Pancreas (tissue), 10 donors: ENCODE data around the gene TACR2. TPM values are rescaled to one million over a fixed set of nuclear protein-coding genes. Genes with fewer than 3 reads are reported as not detected.

Experiments used
- ATAC-seq, 4 donors: fragments of 200-7000 bp; cut with Tn5 transposase; one replicate each; pipeline versions ENCODE4 v1.8.0 to v1.9.1; 2020; ENCODE audit warnings: mild to moderate bottlenecking in 4 of 4, moderate library complexity in 4 of 4
- DNase-seq, 6 donors: peaks; one replicate each; pipeline ENCODE4 v3.0.0-alpha.2; 2020
- FAIRE-seq: peaks from 2 replicates; lab custom pipeline; 2012; peaks lifted over from hg19 to GRCh38; lab: Jason Lieb, UNC
- H3K27ac ChIP-seq, 4 donors: fragments of 200-600 bp; sonication (generic); 1 replicate in 3 of 4; 2 replicates in 1 of 4; pipeline versions ENCODE4 v1.5.0 to v1.8.0; 2020
- H3K27me3 ChIP-seq, 4 donors: fragments of 200-600 bp; one replicate each; pipeline ENCODE4 v1.8.0; 2021
- H3K36me3 ChIP-seq, 3 donors: fragments of 200-600 bp; sonication (generic) in 1 of 3; one replicate each; pipeline versions ENCODE4 v1.5.0 to v1.8.0; 2020 to 2021
- H3K4me1 ChIP-seq, 3 donors: fragments of 200-600 bp; one replicate each; pipeline ENCODE4 v1.8.0; 2021
- H3K4me3 ChIP-seq, 4 donors: fragments of 200-600 bp; sonication (generic) in 2 of 4; one replicate each; pipeline versions ENCODE4 v1.5.0 to v1.8.0; 2020 to 2021
- H3K9me3 ChIP-seq, 4 donors: fragments of 200-600 bp; one replicate each; pipeline ENCODE4 v1.8.0; 2021
- CTCF ChIP-seq, 4 donors: fragments of 200-600 bp; sonication (generic) in 3 of 4; IDR thresholded peaks; one replicate each; pipeline versions ENCODE4 v1.5.0 to v1.8.0; 2021; ENCODE audit warnings: antibody characterized with exemption in 4 of 4
- WGBS, 2 donors: extraction: QIAGEN DNeasy Blood & Tissue Kit; methylation state at CpG; one replicate each; pipeline ENCODE4 v1.1.7; 2013; 5-methylcytosine and 5-hydroxymethylcytosine counted together
- intact Hi-C, 3 donors: fragments of 100-400 bp; cut with DNase I; formaldehyde crosslinking; loops; one replicate each; pipeline versions ENCODE4 v1.11.1 to v1.14.2; 2022
- polyA plus RNA-seq, 2 donors: library from polyadenylated mRNA; stranded (reverse); fragments of 200-250 nt; gene quantifications; one replicate each; pipeline ENCODE4 v1.2.3, GENCODE V29; 2013
- total RNA-seq, 6 donors: library from RNA; stranded (reverse); fragmentation: NEBNext Ultra II Directional in 4 of 6; extraction: Animal tissue kit (Norgen Biotek cat#: 25700) in 4 of 6; gene quantifications; one replicate each; pipeline versions ENCODE4 v1.2.1 to v1.2.4, GENCODE V29; 2021 to 2023
- donor health status: healthy with polysubstance abuse.
- donor health status: DM: no; HTN: no; CAD: no; lungs with moderate emphysema.
- donor health status: DM: no; HTN: no; CAD: no.
- donor health status: control.
- donor health status: control.
- donor health status: Bipolar disorder and iron deficiency.
- donor health status: DM: yes; HTN: yes; CAD: no.
- donor health status: DM: no; HTN: no; CAD: no.
- donor health status: DM: no; HTN: no; CAD: no.
- donor health status: DM: yes; HTN: yes; CAD: no.

Gene TACR2
- total and polyA plus RNA-seq, 8 donors, result 0.12 to 0.28 (median 0.15) TPM; not detected in 2

GRCh38 chr10:69415049-69415448, 1.7 kb downstream of the TACR2 start:
- Histone ChIP-seq H3K4me1 (no peaks in the 10 kb centered on the region), H3K36me3 (no peaks in the 10 kb centered on the region), H3K27ac (no peak overlapping the region), H3K27me3 (no peaks in the 10 kb centered on the region), H3K4me3 (no peak overlapping the region), H3K9me3 (no peaks in the 10 kb centered on the region)
- no peak for ATAC-seq
- 73 to 79% methylated on average over 13 of the region's 13 CpGs for WGBS, 2 donors
- no peak for FAIRE-seq
- no peak for DNase-seq
- intact Hi-C loops, result loop anchor here in 2 of 3 donors (5.0 to 10.0 kb wide), 2 partner anchors 217 to 220 kb away; partner anchors contain the start of gene FAM241B (in 2 of the 2)
- no peak for TF ChIP-seq CTCF (IDR thresholded peaks at IDR 0.05)

- H3K27ac ChIP-seq, result no peak overlapping the region
- 76 to 84% methylated on average over 20 of the region's 20 CpGs for WGBS, 2 donors
- ATAC-seq (no peak), DNase-seq (no peak), FAIRE-seq (no peak)
- no peak for TF ChIP-seq CTCF (IDR thresholded peaks at IDR 0.05)
- intact Hi-C loops, result loop anchor here in 2 of 3 donors (5.0 to 10.0 kb wide), 3 partner anchors 88 to 220 kb away; partner anchors contain the start of gene FAM241B (in 2 of the 2)
- no peaks in the 10 kb centered on the region for H3K9me3 ChIP-seq
- H3K4me1 ChIP-seq, result peaks cover 0 to under 1% (median 0%) of the 10 kb centered on the region in 3 donors
- H3K36me3 ChIP-seq, result no peaks in the 10 kb centered on the region
- no peaks in the 10 kb centered on the region for H3K27me3 ChIP-seq
- H3K4me3 ChIP-seq, result no peak overlapping the region
Measured at GRCh38 chr10:69414036-69415018, 2.4 kb downstream of the TACR2 start.

GRCh38 chr10:69413221-69413865, 3.4 kb downstream of the TACR2 start:
- intact Hi-C loops, result loop anchor here in 1 of 3 donors (5.0 to 10.0 kb wide), 2 partner anchors 89 to 221 kb away; partner anchors contain the start of gene FAM241B
- Histone ChIP-seq H3K4me3 (no peak overlapping the region), H3K27ac (no peak overlapping the region), H3K36me3 (no peaks in the 10 kb centered on the region), H3K27me3 (no peaks in the 10 kb centered on the region), H3K4me1 (peaks cover 0 to 4% (median 4%) of the 10 kb centered on the region in 3 donors), H3K9me3 (no peaks in the 10 kb centered on the region)
- WGBS, 2 donors, result 12 to 19% methylated on average over 13 of the region's 13 CpGs
- peak in 2 of 4 donors; percentile 7 to 13 for TF ChIP-seq CTCF (IDR thresholded peaks at IDR 0.05)
- ATAC-seq, result peak in 2 of 4 donors; percentile 18 to 19
- peak in 2 of 6 donors; percentile 35 to 40 for DNase-seq
- no peak for FAIRE-seq

- intact Hi-C loops, result loop anchor here in 1 of 3 donors (5.0 to 10.0 kb wide), 2 partner anchors 90 to 222 kb away; partner anchors contain the start of gene FAM241B
- no peak for TF ChIP-seq CTCF (IDR thresholded peaks at IDR 0.05)
- no peaks in the 10 kb centered on the region for H3K9me3 ChIP-seq
- peaks cover 0 to 4% (median 4%) of the 10 kb centered on the region in 3 donors for H3K4me1 ChIP-seq
- no peaks in the 10 kb centered on the region for H3K27me3 ChIP-seq
- ATAC-seq (no peak), DNase-seq (no peak), FAIRE-seq (no peak)
- H3K36me3 ChIP-seq, result no peaks in the 10 kb centered on the region
- WGBS, 2 donors, result 65 to 70% methylated on average over 3 of the region's 3 CpGs
- H3K27ac ChIP-seq, result no peak overlapping the region
- H3K4me3 ChIP-seq, result no peak overlapping the region
Measured at GRCh38 chr10:69412232-69412790, 4.4 kb downstream of the TACR2 start.
